ENCODE results near the gene GRIA1. TPM values are rescaled to one million over a fixed set of nuclear protein-coding genes. Genes with fewer than 3 reads are reported as not detected.

Gene GRIA1
- total and polyA plus RNA-seq, 10 of the 15 experiments (the other 5 are each of a cell fraction or from before 2014, with no cell fraction given), result 0.04 to 0.18 (median 0.04) TPM; not detected in 7

GRCh38 chr5:153551537-153552079 lies 61.1 kb downstream of the GRIA1 start (continued):
- TF ChIP-seq PKNOX1 (IDR thresholded peaks at IDR 0.05) (no peak), BCL3 (IDR thresholded peaks at IDR 0.05; ENCODE audit: borderline replicate concordance, insufficient read depth, low read depth, low read length, poor library complexity, severe bottlenecking) (no peak)

- no peak for TF ChIP-seq PAX8 (IDR thresholded peaks at IDR 0.05)
- TF ChIP-seq BRCA1 (IDR thresholded peaks at IDR 0.05; ENCODE audit: low read depth, low read length), result no peak
- no peak for TF ChIP-seq ETV6 (conservative IDR thresholded peaks at IDR 0.05 in 1 of 2, IDR thresholded peaks at IDR 0.05 in 1 of 2; ENCODE audit: borderline replicate concordance in 1 of 2, low read depth in 1 of 2)
- TF ChIP-seq TAF1 (IDR thresholded peaks at IDR 0.05; ENCODE audit: borderline replicate concordance, low read depth, low read length), result no peak
- no peak for TF ChIP-seq SMC3 (IDR thresholded peaks at IDR 0.05; ENCODE audit: borderline replicate concordance, low read length)
- no peak for TF ChIP-seq PML (IDR thresholded peaks at IDR 0.05; ENCODE audit: low read length)
- TF ChIP-seq HDAC2 (IDR thresholded peaks at IDR 0.05), result no peak
- TF ChIP-seq SIX5 (IDR thresholded peaks at IDR 0.05; ENCODE audit: low read depth, low read length, severe bottlenecking), result no peak
- TF ChIP-seq ZNF24 (IDR thresholded peaks at IDR 0.05), result no peak
- TF ChIP-seq BMI1 (IDR thresholded peaks at IDR 0.05; ENCODE audit: borderline replicate concordance), result no peak
- TF ChIP-seq YY1 (IDR thresholded peaks at IDR 0.05; ENCODE audit: low read depth, low read length), result no peak
- in situ Hi-C loops (cut with MboI) (no loop called here), intact Hi-C loops (cut with micrococcal nuclease; ENCODE audit: unreplicated experiment) (no loop called here)
- Histone ChIP-seq H3K36me3 (ENCODE audit: control insufficient read depth in 2 of 2, insufficient read depth in 2 of 2, low read length in 1 of 2) (no peaks in the 10 kb centered on the region), H3K4me1 (ENCODE audit: control insufficient read depth, insufficient read depth, low read length) (no peaks in the 10 kb centered on the region), H3K4me2 (ENCODE audit: control insufficient read depth, insufficient read depth) (no peak overlapping the region), H3K27ac (ENCODE audit: control insufficient read depth, insufficient read depth) (no peak overlapping the region), H2AFZ (ENCODE audit: control insufficient read depth, low read depth, low read length) (no peak overlapping the region), H3K27me3 (replicated peaks in 1 of 2; ENCODE audit: control insufficient read depth in 2 of 2, insufficient read depth in 2 of 2, low read length in 1 of 2) (no peaks in the 10 kb centered on the region), H3K79me2 (ENCODE audit: control insufficient read depth, insufficient read depth, low read length) (no peaks in the 10 kb centered on the region), H3K9ac (ENCODE audit: control insufficient read depth, insufficient read depth, low read length) (no peak overlapping the region), H4K20me1 (ENCODE audit: control insufficient read depth, insufficient read depth) (no peaks in the 10 kb centered on the region), H3K9me3 (replicated peaks; ENCODE audit: control insufficient read depth, insufficient read depth, low read length) (no peaks in the 10 kb centered on the region), H3K4me3 (no peak overlapping the region)
- no peak for DNase-seq (ENCODE audit: low read depth, low spot score)
- ChIA-PET CTCF (no interaction called here), SMC1A (ENCODE audit: uncharacterized antibody, unreplicated experiment) (interaction anchor here (1.7 kb wide), 1 partner anchor 12 kb away, joined by 7 read pairs; no protein-coding TSS in a partner anchor), RAD21 (ENCODE audit: unreplicated experiment) (no interaction called here), POLR2A (no interaction called here)
- ATAC-seq, result no peak
- no peak for FAIRE-seq
- BruUV-seq (replicated peaks), result no TSS peak
Observed at GRCh38 chr5:153552886-153553285, 62.4 kb downstream of the GRIA1 start.

All from GM12878 (cell line).